ENCODE measurements around the gene CFAP97D1.
A peak's percentile ranks its signal among the peaks of the same experiment; 100 is the strongest.
"Not testable (repeated sequence)": the region's sequence is repeated elsewhere in the genome, so short reads cannot be mapped to it uniquely, and the experiment has no call there.

The CFAP97D1 gene

DNA sequence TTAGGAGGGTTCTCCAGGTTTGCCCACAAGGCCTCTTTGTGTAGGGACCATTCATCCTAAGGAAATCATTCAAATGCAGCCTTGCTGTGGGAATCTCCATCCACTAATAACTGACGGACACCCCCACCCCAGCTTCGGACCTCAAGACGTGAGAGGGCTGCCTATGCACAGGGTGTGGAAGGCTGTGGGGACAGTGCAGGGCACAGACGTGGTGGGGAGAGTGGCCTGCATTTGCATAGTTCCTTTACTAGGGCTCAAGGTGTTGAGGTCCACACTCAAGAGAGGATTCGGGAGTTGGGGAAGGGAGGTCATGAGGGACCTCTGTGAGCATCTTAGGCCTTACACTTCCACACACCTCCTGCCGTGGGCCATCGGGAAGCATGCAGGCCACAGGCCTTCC is 11.3 kb upstream of the CFAP97D1 start:
- DNase-seq, result no peak

GRCh38 chr17:43769426-43769825 is 10.8 kb upstream of the CFAP97D1 start:
- no peak for DNase-seq

DNA sequence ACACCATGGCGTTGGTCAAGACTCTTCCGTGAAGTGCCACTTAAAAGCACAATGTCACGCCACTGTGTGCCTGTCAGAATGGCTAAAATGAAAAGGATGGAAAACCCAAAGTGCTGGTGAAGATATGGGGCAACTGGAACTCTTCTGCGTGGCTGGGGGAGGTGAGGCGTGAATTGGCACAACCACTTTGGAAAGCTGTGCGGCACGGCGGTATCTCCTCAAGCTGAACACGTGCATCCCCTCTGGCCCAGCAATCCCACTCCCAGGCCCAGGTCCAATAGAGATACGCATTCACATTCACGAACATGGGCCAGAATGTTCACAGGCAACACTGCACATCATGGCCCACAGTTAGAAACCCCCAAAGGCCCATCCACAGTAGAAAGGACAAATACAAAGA is 10.4 kb upstream of the CFAP97D1 start:
- DNase-seq, result no peak

GRCh38 chr17:43770957-43771356 is 9.3 kb upstream of the CFAP97D1 start:
- no peak for DNase-seq

DNA sequence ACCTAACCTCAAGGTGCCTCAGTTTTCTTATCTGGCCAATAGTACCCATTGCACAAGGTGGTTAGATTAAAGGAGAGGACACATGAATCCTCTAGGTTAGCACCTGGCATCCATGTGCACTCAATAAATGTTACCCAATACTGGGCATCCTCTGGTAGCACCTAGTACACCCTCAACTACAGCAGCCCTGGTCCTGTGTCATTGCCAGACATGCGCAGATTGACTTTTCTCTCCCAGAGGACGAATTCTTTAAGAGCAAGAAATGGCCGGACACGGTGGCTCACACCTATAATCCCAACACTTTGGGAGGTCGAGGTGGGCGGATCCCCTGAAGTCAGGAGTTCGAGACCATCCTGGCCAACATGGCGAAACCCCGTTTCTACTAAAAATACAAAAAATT is 8.8 kb upstream of the CFAP97D1 start:
- DNase-seq, result no peak

DNA sequence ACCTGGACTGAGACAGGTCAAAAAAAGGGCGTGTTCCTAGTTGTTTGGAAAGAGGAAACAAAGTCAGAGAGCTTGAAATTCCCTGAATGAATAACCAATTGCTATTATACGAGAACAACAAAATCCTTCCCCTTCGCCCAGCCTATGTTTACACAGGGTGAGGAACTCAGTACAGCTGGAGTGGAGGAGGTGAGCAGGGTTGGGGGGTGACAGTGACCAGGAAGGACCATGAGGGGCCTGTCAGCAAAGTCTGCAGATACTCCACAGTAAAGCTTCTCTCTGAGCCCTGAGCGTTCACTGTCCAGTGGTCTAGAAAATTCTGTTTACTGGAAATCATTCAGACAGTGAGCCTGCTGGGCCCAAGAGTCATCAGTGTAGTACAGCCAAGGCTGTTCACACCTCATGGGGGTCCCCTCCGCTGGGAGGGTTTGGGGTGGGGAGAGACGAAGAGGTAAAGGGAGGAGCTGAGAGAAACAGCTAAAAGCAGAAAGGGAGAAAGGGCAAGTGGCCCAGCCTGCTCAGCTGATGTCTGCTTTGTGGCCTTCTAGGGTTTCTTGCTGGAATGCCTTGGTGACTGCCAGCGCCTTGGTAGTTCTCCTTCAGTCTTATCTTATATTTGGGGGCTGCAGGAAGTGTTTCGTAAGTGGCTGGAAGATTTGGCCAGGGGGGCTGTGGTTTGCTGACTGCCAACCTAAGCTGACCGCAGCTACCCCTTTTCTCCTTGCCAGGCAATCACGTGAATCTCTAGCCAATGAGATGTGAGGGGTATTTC is 7.2 kb upstream of the CFAP97D1 start:
- no peak for DNase-seq

DNA sequence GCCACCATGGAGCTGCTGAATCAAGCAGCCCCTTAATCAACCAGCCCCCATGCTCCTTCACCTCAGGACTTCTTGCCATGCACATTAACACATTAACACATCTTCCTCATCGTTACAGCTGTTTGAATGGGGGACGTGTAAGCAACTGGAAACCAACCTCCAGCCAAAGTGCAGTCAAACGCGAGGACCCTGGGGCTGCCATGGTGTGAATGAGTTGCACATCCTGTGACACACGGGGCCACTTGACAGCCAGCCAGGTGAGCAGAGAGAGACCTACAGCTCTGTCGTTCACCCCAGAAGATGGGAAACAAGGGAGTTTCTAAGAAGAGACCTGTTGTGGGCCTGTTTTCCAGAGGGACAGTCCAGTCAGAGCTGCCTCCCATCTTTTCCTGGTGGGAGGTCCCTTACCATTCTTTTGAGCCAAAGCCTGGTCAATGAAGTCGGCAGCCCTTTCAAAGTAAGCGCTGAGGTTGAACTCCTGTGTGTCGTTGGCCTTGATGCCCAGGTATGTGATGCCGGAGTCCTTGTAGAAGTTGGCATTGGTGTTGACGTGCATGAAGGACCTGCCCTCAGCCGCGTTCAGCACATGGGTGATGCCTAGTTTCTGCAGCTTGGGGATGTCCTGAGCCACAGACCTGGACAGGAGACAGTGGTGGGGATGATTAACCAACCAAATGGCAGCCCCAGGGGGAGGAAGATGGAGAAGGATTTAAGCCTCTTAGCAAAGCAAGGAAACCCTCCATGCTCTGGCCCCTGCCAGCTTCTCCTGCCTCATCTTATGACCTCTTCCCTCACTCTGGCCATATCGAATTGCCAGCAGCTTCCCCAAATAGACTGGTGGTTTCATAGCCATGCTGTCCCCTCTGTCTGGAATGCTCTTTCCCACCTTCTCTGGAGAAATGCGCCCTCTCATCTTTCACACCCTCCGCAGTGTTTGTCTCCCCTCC is 5.7 kb upstream of the CFAP97D1 start:
- no peak for DNase-seq

DNA sequence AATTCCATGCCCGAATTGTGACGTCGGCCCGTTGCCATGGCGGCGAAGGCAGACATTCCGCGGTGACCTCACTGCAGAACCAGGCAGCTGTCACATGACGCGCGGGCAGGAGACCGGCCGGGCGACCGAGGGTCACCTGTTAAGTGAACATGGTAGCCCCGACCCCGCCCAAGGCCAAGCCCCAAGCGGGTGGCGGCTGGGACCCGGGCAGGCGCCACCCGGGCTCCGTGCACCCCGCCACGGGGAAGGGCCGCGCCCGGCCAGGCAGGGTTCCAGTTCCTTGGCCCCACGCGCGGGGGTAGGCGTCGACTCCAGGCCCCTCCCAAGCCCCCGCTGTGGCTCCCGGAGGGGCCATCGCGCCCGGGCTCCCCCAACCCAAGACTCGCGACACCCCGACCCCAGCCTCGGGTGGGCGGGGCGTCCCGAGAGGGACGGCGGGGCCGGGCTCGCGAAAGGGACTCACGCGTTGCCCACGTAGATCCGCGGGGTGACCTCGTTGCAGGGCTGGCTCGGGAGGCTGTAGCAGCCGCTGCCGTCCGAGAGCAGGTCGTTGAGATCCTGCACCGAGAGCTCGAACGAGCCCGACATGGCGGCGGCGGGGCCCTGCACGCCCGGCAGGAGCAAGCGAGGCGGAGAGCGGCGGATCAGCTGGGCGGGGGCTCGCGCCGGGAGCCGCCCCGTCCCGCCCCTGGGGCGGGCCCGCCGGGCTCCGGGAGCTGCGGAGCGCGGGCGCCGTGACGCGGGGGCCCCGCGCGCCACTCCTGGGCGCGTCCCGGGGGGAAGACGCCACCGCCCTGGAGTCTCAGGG is 1.7 kb upstream of the CFAP97D1 start, which contains the start of gene DUSP3:
DUSP3 (minus strand) TSS at position 641 of the 808 bp plus-strand sequence; CDS start at position 588, 53 bp downstream.
- DNase-seq, result peak; percentile 72

DNA sequence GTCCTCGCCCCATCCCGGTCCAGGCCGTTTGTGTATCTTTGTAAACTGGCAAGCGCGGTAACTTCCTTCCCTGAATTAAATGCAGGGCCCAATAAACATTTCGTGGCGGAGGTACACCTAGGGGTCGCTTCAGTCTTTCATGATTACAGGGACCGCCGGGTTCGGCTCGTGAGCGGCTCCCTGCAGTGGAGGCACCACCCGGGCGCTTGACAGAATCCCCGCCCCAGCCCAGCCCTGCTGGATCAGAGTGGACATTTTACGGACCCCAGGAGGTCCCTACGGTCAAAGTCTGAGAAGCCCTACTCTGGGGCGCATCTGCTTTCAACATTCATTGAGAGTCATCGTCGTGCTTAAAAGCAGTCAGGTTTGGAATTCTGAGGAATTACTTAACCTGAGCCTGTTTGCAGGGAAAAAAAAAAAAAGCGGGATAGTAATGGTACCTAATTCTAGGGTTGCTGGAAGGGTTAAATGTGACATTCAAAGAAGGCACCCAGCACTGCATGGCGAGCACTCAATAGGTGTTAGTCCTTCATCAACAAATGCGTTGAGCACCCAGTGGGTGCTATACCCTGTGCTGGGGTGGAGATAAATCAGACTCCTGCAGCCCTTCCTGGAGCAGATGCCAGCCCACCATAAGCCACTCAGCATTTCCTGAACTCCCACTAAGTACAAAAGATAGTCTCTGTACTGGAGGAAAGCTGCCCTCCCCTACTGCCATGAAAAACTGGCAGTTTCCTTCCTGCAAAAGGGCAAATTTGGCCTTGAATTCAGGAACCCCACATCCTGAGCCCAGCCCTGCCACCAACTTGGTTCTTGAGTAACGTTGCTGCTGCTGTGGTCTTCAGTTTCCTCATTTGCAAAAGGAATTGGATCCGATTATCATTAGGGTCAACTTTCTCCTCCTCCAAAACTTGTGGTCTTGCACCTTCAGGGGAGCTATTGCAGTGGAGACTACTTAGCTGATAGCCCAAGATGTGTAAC is 800 bp upstream of the CFAP97D1 start:
- DNase-seq, result peak; percentile 5

DNA sequence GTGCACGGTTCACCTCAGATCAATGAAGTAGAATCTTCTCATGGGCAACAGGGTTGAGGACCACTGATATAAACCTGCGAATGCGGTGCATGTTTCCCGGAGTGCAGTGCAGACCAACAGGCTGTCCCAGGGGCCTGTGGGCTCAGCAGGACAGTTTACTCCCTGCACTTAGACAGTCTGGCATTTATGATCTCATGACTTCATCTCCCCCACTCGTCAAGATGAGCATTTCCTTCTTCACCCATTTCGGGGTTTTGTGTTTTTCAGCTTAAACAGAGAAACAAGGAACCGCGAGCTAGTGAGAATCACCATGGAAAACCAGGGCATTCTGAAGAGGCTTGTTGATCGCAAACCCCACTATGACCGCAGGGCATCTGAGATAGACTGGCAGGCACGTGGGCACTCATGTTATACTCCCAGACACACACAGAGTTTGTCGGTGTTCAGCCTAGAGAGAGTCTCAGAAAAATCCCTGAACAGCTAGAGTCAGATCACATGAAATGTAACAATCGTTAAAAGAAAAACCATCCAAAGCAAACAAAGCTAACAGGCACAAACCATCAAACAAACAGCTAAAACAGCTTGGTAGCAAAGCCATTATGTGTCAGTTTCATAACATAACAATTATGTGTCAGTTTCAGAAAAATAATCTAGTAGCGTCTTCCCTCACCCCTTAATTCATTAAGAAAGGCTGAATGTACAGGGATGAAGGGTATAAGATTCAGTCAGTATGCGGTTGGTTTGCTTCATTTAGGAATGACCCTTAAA is 2.9 kb downstream of the CFAP97D1 start:
- DNase-seq, result no peak

- DNase-seq, result no peak
Observed at GRCh38 chr17:43784068-43784467, 3.8 kb downstream of the CFAP97D1 start.

- no peak for DNase-seq
Observed at GRCh38 chr17:43784628-43785101, 4.4 kb downstream of the CFAP97D1 start.

DNA sequence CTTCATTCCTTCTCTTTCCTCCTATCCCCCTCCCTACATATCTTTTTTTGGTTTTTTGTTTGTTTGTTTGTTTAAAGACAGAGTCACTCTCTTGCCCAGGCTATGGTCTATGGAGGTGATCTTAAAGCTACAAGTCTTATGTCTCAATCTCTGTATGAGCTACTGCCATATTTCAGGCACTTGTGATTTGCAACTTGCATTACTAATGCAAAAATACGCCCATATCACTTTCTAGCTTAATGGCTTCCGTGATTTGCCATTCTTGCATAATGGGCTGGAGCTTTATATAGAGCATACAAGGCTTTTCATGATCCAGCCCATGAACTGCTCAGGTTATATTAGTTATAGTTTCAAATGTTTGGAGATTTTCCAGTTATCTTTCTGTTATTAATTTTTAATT is 7.5 kb downstream of the CFAP97D1 start:
- DNase-seq, result no peak

DNA sequence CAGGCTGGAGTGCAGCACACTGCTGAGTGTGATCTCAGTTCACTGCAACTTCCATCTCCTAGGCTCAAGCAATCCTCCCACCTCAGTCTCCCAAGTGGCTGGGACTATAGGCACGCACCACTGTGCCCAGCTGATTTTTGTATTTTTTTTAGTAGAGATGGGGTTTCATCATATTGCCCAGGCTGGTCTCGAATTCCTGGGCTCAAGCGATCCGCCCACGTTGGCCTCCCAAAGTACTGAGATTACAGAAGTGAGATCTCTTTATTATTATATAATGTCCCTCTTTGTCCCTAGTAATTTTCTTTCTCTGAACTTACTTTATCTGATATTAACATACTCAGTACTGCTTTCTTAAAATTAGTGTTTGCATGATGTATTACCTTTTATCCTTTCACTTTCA is 8.3 kb downstream of the CFAP97D1 start:
- no peak for DNase-seq

DNA sequence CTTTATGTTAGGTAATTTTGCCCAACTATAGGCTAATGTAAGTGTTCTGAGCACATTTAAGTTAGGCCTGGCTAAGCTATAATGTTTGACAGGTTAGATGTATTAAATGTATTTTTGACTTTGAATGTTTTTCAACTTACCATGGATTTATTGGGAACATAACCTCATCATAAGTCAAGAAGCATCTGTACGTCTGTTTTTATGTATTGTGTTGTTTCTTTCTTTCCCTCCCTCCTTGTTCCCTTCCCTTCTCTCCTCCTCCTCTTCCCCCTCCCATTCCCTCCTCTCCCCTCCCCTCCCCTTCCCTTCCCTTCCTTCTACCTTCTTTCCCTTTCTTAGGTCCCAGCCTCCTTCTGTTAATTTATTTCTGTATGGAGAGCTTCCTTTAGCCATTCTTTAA is 9.2 kb downstream of the CFAP97D1 start:
- no peak for DNase-seq

DNA sequence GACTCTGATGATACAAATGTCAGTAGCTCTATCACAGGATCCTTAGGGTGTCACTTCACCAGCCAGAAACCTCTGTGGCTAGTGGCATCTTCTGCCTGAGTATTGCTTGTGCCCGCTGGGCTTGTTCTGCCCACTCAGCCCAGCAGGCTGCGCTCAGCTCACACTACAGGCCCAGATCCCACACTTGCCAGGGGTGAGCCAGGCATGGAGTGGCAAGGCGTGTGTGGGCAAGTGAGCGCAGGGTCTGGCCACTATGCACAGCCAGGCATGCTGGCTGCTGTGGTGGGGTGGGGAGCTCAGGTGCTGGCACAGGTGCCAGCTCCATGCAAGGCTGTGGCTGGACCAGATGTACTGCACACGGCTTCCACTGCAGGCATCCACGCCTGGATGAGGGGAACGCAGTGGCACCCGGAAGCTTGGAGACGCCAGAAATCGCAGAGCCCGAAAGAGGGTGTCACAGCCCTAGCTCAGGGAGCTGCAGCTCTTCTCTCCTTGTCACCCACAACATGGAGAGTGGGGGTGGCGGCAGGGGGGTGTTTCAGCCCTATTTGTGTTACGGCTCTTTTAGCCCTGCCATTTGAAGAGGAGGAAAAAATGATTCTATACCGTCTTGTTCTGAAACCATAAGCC is 10.2 kb downstream of the CFAP97D1 start:
- DNase-seq, result no peak

GRCh38 chr17:43791589-43791988 is 11.4 kb downstream of the CFAP97D1 start:
- peak; percentile 60 for DNase-seq

- not testable (repeated sequence) for DNase-seq
Observed at GRCh38 chr17:43792668-43793067, 12.4 kb downstream of the CFAP97D1 start.

GRCh38 chr17:43798024-43798423 is 17.8 kb downstream of the CFAP97D1 start:
- DNase-seq, result not testable (repeated sequence)

DNA sequence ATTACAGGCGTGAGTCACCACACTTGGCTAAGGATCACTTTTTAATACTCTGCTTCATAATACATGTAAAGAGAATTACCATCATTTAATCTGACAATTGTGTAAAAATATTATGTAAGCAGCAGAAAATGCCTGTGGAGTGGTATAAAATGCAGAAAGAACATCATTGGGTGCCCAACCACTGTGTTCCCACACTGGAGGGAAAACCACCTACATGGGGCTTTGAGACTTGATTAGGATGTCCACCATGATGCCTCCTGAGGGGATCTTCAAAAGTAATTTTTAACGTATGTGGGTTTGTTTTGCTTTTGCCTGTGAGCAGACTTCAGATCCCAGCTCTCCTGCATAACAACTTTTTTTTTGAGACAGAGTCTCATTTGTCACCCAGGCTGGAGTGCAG is 18.8 kb downstream of the CFAP97D1 start:
- DNase-seq, result no peak
